ENCODE results near the gene INSR.

- TF ChIP-seq CTCF (conservative IDR thresholded peaks at IDR 0.05; ENCODE audit: low read depth, low read length) = peak; percentile 50
- TF ChIP-seq EZH2 (IDR thresholded peaks at IDR 0.05; ENCODE audit: low read length, unreplicated experiment) = no peak
- no peak for TF ChIP-seq EZH2phosphoT487 (IDR thresholded peaks at IDR 0.05; ENCODE audit: borderline replicate concordance, low read length)
These were observed 34.4 kb upstream of the INSR start for GRCh38 chr19:7328647-7329046.
